Measurements from ENCODE around the gene SIGLECL1.

The SIGLECL1 gene

DNA sequence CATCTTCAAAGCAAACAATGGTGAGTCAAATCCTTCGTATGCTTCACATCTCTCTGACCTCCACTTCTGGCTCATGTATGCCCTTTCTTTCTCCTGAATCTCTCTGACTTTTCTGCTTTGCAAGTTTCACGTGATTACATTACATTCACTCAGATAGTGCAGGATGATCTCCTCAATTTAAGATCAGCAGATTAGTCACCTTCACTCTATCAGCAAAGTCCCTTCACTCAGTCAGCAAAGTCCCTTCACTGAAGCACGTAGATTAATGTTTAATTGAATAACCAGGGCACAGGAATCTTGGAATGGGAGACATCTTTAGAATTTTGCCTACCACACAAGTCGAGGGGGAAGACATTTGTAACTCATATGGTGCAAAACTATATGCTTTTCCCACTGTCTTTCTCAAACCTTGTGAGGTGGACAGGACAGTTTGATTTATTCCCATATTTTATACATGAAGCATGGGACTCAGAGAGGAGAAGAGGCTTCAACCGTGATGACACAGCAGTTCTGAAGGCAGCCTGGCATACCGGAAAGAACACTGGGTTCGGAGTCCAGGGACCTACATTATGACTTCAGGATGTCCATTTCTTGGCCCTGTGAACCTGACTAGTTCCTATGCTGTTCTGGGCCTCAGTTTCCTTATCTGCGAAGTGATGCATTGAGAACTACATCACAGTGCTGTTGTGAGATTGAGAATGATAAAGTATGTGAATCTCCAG is 23.3 kb downstream of the SIGLECL1 start:
- no peaks in the 10 kb centered on the region for H3K9me3 ChIP-seq (ENCODE audit: control insufficient read depth, insufficient read depth, low read length)
- H3K4me3 ChIP-seq (ENCODE audit: low read length) = no peak overlapping the region
- WGBS (ENCODE audit: insufficient coverage, insufficient read length) = no CpG with 5 or more reads among the region's 8 CpGs
- H3K27ac ChIP-seq (ENCODE audit: low read length) = no peak overlapping the region
- H3K4me1 ChIP-seq (ENCODE audit: control insufficient read depth, insufficient read depth, low read length) = no peaks in the 10 kb centered on the region
- no peaks in the 10 kb centered on the region for H3K27me3 ChIP-seq (ENCODE audit: control insufficient read depth, insufficient read depth, low read length)
- DNase-seq (ENCODE audit: low read depth, low spot score) = no peak
- no peaks in the 10 kb centered on the region for H3K36me3 ChIP-seq (ENCODE audit: control insufficient read depth, insufficient read depth, low read length)

DNA sequence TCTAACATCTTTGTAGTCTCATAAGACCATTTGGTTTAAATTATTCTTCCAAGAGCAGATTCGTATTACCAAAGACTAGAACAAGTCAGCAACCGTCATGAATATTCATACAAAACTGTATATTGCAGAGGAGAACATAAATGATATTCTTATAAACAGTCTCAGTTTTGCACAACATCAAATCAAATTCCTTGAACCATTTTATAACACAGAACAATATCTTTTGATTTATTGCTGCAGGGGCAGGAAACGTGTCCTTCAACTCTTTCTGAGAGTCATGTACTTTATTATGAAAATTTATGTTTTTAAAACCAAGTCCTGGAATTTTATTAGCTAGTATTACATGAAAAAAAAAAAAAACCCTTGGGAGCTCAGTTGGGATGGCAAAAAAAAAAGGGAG is 26.2 kb downstream of the SIGLECL1 start:
- WGBS (ENCODE audit: insufficient coverage, insufficient read length) = no CpG with 5 or more reads among the region's 3 CpGs
- H3K27me3 ChIP-seq (ENCODE audit: control insufficient read depth, insufficient read depth, low read length) = no peaks in the 10 kb centered on the region
- H3K4me3 ChIP-seq (ENCODE audit: low read length) = no peak overlapping the region
- no peak for DNase-seq (ENCODE audit: low read depth, low spot score)
- no peaks in the 10 kb centered on the region for H3K4me1 ChIP-seq (ENCODE audit: control insufficient read depth, insufficient read depth, low read length)
- 0 out of 2 replicates have a peak, but pooled peaks cover 4% of the 10 kb centered on the region for H3K9me3 ChIP-seq (ENCODE audit: control insufficient read depth, insufficient read depth, low read length)
- H3K36me3 ChIP-seq (ENCODE audit: control insufficient read depth, insufficient read depth, low read length) = no peaks in the 10 kb centered on the region
- H3K27ac ChIP-seq (ENCODE audit: low read length) = no peak overlapping the region

DNA sequence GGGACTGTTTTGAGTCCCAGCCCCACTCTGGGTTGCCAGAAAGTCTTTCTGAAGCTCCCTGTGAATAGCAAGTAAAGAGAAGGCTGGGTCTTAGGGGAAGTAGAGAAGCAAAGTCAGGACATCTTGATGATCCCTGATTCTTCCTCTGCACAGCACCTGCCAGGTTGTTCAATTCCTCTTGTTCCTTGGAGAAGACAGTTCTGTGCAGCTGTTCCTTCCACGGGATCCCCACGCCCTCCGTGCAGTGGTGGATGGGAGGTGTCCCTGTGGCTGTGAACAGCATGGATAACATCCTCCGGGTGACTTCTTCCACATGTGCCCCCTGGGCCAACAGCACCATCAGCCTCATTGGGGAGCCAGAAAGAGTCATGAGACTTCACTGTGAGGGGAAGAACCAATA is 31.5 kb downstream of the SIGLECL1 start:
- Histone ChIP-seq H3K4me1 (ENCODE audit: control insufficient read depth, insufficient read depth, low read length) (no peaks in the 10 kb centered on the region), H3K4me3 (ENCODE audit: low read length) (no peak overlapping the region), H3K27ac (ENCODE audit: low read length) (no peak overlapping the region), H3K27me3 (ENCODE audit: control insufficient read depth, insufficient read depth, low read length) (no peaks in the 10 kb centered on the region), H3K36me3 (ENCODE audit: control insufficient read depth, insufficient read depth, low read length) (no peaks in the 10 kb centered on the region), H3K9me3 (ENCODE audit: control insufficient read depth, insufficient read depth, low read length) (0 out of 2 replicates have a peak, but pooled peaks cover 4% of the 10 kb centered on the region)
- no CpG with 5 or more reads among the region's 4 CpGs for WGBS (ENCODE audit: insufficient coverage, insufficient read length)
- DNase-seq (ENCODE audit: low read depth, low spot score) = no peak

DNA sequence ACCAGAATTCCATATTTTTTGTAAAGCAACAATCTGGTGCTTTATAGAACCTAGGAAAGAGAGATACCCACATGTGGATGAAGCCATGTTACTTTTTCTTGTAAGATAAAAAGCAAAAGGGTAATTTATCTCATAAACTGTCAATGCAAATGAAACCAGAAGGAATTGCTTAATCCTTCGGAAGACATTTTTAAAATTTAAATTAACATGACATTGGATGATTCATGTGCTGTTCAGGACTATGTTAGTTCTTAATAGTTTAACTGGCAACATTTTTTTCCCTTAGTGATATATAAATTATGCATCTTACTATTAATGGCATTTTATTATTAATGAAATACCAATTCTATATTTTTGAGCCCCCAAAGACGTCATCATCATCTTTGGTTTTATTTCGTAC is 34.8 kb downstream of the SIGLECL1 start:
- H3K36me3 ChIP-seq (ENCODE audit: control insufficient read depth, insufficient read depth, low read length) = no peaks in the 10 kb centered on the region
- no peaks in the 10 kb centered on the region for H3K27me3 ChIP-seq (ENCODE audit: control insufficient read depth, insufficient read depth, low read length)
- H3K4me3 ChIP-seq (ENCODE audit: low read length) = no peak overlapping the region
- no CpG with 5 or more reads among the region's 3 CpGs for WGBS (ENCODE audit: insufficient coverage, insufficient read length)
- no peak overlapping the region for H3K27ac ChIP-seq (ENCODE audit: low read length)
- H3K9me3 ChIP-seq (ENCODE audit: control insufficient read depth, insufficient read depth, low read length) = no peaks in the 10 kb centered on the region
- H3K4me1 ChIP-seq (ENCODE audit: control insufficient read depth, insufficient read depth, low read length) = no peaks in the 10 kb centered on the region
- DNase-seq (ENCODE audit: low read depth, low spot score) = no peak

DNA sequence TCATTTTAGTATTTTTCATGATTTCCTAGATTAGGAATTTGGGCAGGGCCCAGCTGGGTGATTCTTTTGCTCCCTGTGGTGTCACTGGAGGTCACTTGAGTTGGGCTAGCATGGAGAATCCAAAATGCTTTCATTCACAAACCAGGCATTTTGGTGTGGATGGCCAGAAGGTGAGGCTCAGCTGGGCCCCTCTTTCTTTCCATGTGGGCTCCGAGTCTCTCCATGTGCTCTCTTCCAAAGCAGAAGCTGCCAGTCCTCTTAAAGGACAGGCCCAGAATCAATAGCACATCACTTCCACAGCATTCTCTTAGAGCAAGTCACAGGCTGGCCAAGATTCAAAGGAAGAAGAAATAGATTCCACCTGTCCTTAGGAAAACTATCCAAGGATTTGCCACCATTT is 38.8 kb downstream of the SIGLECL1 start:
- Histone ChIP-seq H3K27me3 (ENCODE audit: control insufficient read depth, insufficient read depth, low read length) (no peaks in the 10 kb centered on the region), H3K4me3 (ENCODE audit: low read length) (no peak overlapping the region), H3K9me3 (ENCODE audit: control insufficient read depth, insufficient read depth, low read length) (no peaks in the 10 kb centered on the region), H3K4me1 (ENCODE audit: control insufficient read depth, insufficient read depth, low read length) (peaks cover 9% of the 10 kb centered on the region), H3K36me3 (ENCODE audit: control insufficient read depth, insufficient read depth, low read length) (no peaks in the 10 kb centered on the region), H3K27ac (ENCODE audit: low read length) (no peak overlapping the region)
- no peak for DNase-seq (ENCODE audit: low read depth, low spot score)
- WGBS (ENCODE audit: insufficient coverage, insufficient read length) = no CpG with 5 or more reads among the region's 1 CpG

DNA sequence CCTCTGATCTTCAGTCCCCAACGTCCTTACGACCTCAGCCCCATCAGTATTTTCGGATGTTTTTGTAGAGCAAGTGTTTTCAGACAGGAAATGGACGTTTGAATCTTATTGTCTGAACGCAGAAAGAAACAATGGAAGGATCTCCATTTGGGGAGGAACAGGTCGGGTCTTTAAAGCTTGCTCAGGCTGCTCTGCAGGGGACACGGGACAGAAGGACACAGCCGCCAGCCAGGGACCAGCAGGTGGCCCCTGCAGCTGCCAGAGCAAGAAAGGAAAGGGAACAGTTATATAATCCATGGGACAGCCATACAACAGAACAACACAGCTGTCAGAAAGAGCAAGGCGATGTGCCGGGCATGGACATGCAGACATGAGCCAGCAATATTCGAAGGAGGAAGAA is 42.1 kb downstream of the SIGLECL1 start:
- Histone ChIP-seq H3K4me3 (ENCODE audit: low read length) (no peak overlapping the region), H3K27me3 (ENCODE audit: control insufficient read depth, insufficient read depth, low read length) (no peaks in the 10 kb centered on the region), H3K36me3 (ENCODE audit: control insufficient read depth, insufficient read depth, low read length) (no peaks in the 10 kb centered on the region), H3K9me3 (ENCODE audit: control insufficient read depth, insufficient read depth, low read length) (no peaks in the 10 kb centered on the region), H3K27ac (ENCODE audit: low read length) (no peak overlapping the region), H3K4me1 (ENCODE audit: control insufficient read depth, insufficient read depth, low read length) (peaks cover 12% of the 10 kb centered on the region)
- WGBS (ENCODE audit: insufficient coverage, insufficient read length) = no CpG with 5 or more reads among the region's 11 CpGs
- no peak for DNase-seq (ENCODE audit: low read depth, low spot score)

DNA sequence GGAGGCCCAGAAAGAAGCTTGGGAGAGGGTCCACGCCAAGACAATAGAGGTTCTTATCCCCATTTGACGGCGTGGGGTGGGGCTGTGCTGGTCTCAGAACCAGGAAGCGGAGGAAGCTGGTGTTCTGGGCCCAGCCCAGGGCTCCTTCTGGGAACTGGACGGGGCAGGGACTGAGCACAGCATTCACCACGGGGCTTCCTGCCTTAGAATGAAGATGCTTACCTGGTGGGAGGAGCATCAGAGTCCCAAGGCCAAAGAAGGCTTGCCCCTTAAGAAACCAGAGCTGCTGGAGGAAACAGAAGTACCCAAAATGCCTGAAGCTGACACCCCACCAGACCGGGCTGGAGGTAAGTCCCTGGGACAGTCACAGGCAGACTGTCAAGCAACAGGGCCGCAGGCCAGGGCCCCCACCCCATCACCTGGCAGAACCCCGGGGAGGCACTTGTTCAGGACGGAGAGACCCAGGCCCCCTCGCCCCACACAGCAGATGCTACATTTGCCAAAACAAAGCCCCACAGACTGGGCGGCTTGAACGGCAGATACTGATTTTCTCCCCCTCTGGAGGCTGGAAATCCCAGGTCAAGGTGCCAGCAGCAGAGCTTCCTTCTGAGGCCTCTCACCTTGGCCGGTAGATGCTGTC is 42.8 kb downstream of the SIGLECL1 start:
- DNase-seq (ENCODE audit: low read depth, low spot score) = no peak
- Histone ChIP-seq H3K27me3 (ENCODE audit: control insufficient read depth, insufficient read depth, low read length) (no peaks in the 10 kb centered on the region), H3K27ac (ENCODE audit: low read length) (no peak overlapping the region), H3K4me3 (ENCODE audit: low read length) (no peak overlapping the region), H3K36me3 (ENCODE audit: control insufficient read depth, insufficient read depth, low read length) (no peaks in the 10 kb centered on the region), H3K9me3 (ENCODE audit: control insufficient read depth, insufficient read depth, low read length) (no peaks in the 10 kb centered on the region), H3K4me1 (ENCODE audit: control insufficient read depth, insufficient read depth, low read length) (peaks cover 12% of the 10 kb centered on the region)
- no CpG with 5 or more reads among the region's 14 CpGs for WGBS (ENCODE audit: insufficient coverage, insufficient read length)

DNA sequence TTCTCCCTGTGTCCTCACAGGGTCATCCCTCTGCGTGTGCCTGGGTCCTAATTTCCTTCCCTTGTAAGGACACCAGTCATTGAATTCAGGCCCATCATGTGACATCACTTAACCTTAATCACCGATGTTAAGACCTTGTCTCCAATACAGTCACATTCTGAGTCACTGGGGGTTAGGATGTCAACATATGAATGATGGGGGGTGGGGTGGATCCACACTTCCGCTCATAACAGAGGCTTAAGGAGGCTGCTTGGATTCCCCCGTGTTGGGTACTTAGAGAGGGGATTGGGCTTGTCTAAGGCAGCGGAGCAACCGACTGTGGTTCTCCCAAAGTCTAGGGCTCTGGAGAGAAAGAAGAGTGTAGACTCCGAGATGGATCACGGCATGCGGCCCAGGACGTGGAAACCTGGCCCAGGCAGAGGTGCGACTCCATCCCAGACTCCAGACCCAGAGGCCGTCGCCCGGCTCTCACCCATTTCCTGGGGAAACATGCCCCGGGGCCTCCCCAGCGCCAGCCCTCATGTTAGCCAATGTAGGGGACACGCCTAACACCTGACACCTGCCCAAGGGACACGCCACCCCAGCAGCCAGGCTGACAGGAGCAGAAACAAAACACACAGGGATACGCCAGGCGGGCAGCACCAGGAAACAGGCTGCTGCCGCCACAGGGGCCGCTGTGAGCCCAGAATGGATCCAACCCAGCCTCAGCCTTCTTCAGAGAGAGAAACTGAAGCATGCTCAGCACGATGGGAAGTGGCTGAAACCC is 43.5 kb downstream of the SIGLECL1 start:
- H3K9me3 ChIP-seq (ENCODE audit: control insufficient read depth, insufficient read depth, low read length) = no peaks in the 10 kb centered on the region
- peaks cover 12% of the 10 kb centered on the region for H3K4me1 ChIP-seq (ENCODE audit: control insufficient read depth, insufficient read depth, low read length)
- no CpG with 5 or more reads among the region's 23 CpGs for WGBS (ENCODE audit: insufficient coverage, insufficient read length)
- H3K27me3 ChIP-seq (ENCODE audit: control insufficient read depth, insufficient read depth, low read length) = no peaks in the 10 kb centered on the region
- no peaks in the 10 kb centered on the region for H3K36me3 ChIP-seq (ENCODE audit: control insufficient read depth, insufficient read depth, low read length)
- no peak overlapping the region for H3K27ac ChIP-seq (ENCODE audit: low read length)
- DNase-seq (ENCODE audit: low read depth, low spot score) = no peak
- no peak overlapping the region for H3K4me3 ChIP-seq (ENCODE audit: low read length)

DNA sequence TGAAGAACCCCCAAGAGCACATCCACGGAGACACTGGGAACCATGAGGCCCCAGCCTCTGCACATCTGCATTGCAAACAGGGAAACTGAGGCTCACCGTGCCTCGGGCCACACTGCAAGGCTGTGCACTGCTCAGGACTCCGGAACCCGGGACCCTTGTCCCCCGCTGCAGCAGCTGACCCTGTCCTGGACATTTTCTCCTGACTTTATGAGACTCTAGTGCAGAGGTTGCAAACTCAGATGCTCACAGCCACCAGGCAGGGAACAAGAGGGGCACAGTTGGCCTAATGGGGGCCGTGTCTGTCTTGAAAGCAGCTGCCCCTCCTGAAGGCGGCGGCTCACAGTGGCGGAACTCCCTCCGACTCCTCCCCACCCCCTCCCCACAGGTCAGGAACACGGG is 44.1 kb downstream of the SIGLECL1 start:
- no peak for DNase-seq (ENCODE audit: low read depth, low spot score)
- WGBS (ENCODE audit: insufficient coverage, insufficient read length) = no CpG with 5 or more reads among the region's 12 CpGs
- Histone ChIP-seq H3K27me3 (ENCODE audit: control insufficient read depth, insufficient read depth, low read length) (no peaks in the 10 kb centered on the region), H3K27ac (ENCODE audit: low read length) (no peak overlapping the region), H3K4me1 (ENCODE audit: control insufficient read depth, insufficient read depth, low read length) (peaks cover 12% of the 10 kb centered on the region), H3K36me3 (ENCODE audit: control insufficient read depth, insufficient read depth, low read length) (no peaks in the 10 kb centered on the region), H3K9me3 (ENCODE audit: control insufficient read depth, insufficient read depth, low read length) (no peaks in the 10 kb centered on the region), H3K4me3 (ENCODE audit: low read length) (no peak overlapping the region)

DNA sequence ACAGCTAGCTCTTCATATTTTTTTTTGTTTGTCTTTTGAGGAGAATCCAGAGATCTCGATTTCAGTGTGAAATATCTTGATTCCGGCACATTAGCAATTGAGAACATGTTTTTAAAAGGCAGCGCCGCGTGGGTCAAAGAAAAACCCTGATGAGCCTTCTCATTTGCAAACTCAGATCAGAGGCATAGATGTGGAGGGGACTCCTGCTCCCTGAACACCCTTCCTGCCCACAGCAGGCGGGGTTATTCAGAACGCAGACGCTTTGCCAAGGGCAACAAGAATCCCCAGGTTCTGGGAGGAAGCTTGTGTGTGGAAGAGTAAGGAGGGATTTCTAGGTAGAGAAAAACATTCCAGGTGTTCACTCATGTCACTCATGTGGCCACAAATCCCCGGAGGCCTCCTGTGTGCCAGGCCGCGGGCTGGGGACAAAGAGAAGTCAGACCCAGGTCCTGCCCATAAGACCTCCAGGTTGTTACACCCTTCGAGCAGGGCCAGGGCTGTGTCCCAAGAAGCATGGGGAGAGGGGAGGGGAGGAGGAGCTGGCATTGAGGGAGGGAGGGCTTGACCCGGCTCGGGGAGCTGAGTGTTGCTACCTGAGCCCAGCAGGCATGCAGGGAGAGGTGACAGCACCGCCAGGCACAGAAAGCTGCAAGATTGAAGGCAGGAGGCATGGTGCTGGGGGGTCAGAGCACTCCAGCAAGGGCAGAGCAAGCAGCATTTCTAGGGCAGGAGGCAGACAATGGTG is 44.7 kb downstream of the SIGLECL1 start:
- no CpG with 5 or more reads among the region's 15 CpGs for WGBS (ENCODE audit: insufficient coverage, insufficient read length)
- Histone ChIP-seq H3K4me3 (ENCODE audit: low read length) (no peak overlapping the region), H3K9me3 (ENCODE audit: control insufficient read depth, insufficient read depth, low read length) (no peaks in the 10 kb centered on the region), H3K27me3 (ENCODE audit: control insufficient read depth, insufficient read depth, low read length) (no peaks in the 10 kb centered on the region), H3K4me1 (ENCODE audit: control insufficient read depth, insufficient read depth, low read length) (peaks cover 12% of the 10 kb centered on the region), H3K27ac (ENCODE audit: low read length) (no peak overlapping the region), H3K36me3 (ENCODE audit: control insufficient read depth, insufficient read depth, low read length) (no peaks in the 10 kb centered on the region)
- DNase-seq (ENCODE audit: low read depth, low spot score) = no peak
